ENCODE data around the gene ELF2.
"Not testable (repeated sequence)": the region's sequence is repeated elsewhere in the genome, so short reads cannot be mapped to it uniquely, and the experiment has no call there.

Gene ELF2

GRCh38 chr4:139184129-139184528 is 7.1 kb upstream of the ELF2 start:
- peak; percentile 94 for FAIRE-seq

GRCh38 chr4:139177869-139178619 is 1.0 kb upstream of the ELF2 start:
- no peak for FAIRE-seq

GRCh38 chr4:139176302-139177048 is 543 bp downstream of the ELF2 start:
- FAIRE-seq, result no peak

- no peak for FAIRE-seq
Observed at GRCh38 chr4:139175646-139176301, 1.2 kb downstream of the ELF2 start.

GRCh38 chr4:139171876-139172691 is 4.9 kb downstream of the ELF2 start:
- no peak for FAIRE-seq

- FAIRE-seq, result no peak
Observed at GRCh38 chr4:139170932-139171331, 6.1 kb downstream of the ELF2 start.

GRCh38 chr4:139167774-139168444 is 9.1 kb downstream of the ELF2 start:
- peak; percentile 73 for FAIRE-seq

GRCh38 chr4:139164731-139165130 is 12.3 kb downstream of the ELF2 start:
- FAIRE-seq, result no peak

- FAIRE-seq, result no peak
Observed at GRCh38 chr4:139163806-139164206, 13.2 kb downstream of the ELF2 start.

- FAIRE-seq, result not testable (repeated sequence)
Observed at GRCh38 chr4:139157977-139158376, 19.0 kb downstream of the ELF2 start.

GRCh38 chr4:139154952-139155557 is 22.0 kb downstream of the ELF2 start:
- no peak for FAIRE-seq

GRCh38 chr4:139154538-139154937 is 22.5 kb downstream of the ELF2 start:
- no peak for FAIRE-seq

GRCh38 chr4:139154134-139154421 is 22.9 kb downstream of the ELF2 start:
- FAIRE-seq, result no peak

GRCh38 chr4:139153411-139154133 is 23.4 kb downstream of the ELF2 start:
- FAIRE-seq, result no peak

GRCh38 chr4:139152249-139152648 is 24.8 kb downstream of the ELF2 start:
- FAIRE-seq, result no peak

GRCh38 chr4:139146926-139147629 is 29.9 kb downstream of the ELF2 start:
- FAIRE-seq, result no peak

- no peak for FAIRE-seq
Observed at GRCh38 chr4:139145552-139145932, 31.5 kb downstream of the ELF2 start.

- no peak for FAIRE-seq
Observed at GRCh38 chr4:139144911-139145551, 32.0 kb downstream of the ELF2 start.

GRCh38 chr4:139144161-139144859 is 32.7 kb downstream of the ELF2 start:
- FAIRE-seq, result no peak

- no peak for FAIRE-seq
Observed at GRCh38 chr4:139142980-139143379, 34.0 kb downstream of the ELF2 start.
